Measurements from ENCODE around the gene DPP9. TPM values are rescaled to one million over a fixed set of nuclear protein-coding genes. Genes with fewer than 3 reads are reported as not detected.

DPP9 gene
- total and polyA plus RNA-seq, 2 of the 13 experiments (the other 11 are each of a cell fraction or from before 2014, with no cell fraction given), result 8.4 to 25.8 TPM

GRCh38 chr19:4633140-4633967 lies 90.3 kb downstream of the DPP9 start (continued):
- TF ChIP-seq PBX2 (CRISPR knock-in tag; IDR thresholded peaks at IDR 0.05), result no peak
- no peak for TF ChIP-seq ZNF839 (CRISPR knock-in tag; IDR thresholded peaks at IDR 0.05; ENCODE audit: borderline replicate concordance)
- no peak for TF ChIP-seq BRF2 (CRISPR knock-in tag; IDR thresholded peaks at IDR 0.05)
- no peak for TF ChIP-seq NR2F1 (CRISPR knock-in tag; IDR thresholded peaks at IDR 0.05)
- no peak for TF ChIP-seq ZSCAN9 (CRISPR knock-in tag; IDR thresholded peaks at IDR 0.05; ENCODE audit: borderline replicate concordance)
- no peak for TF ChIP-seq ZEB1 (IDR thresholded peaks at IDR 0.05; ENCODE audit: insufficient replicate concordance, low read depth)
- no peak for TF ChIP-seq ZNF616 (CRISPR knock-in tag; IDR thresholded peaks at IDR 0.05; ENCODE audit: low read depth)
- no peak for TF ChIP-seq ZNF782 (CRISPR knock-in tag; IDR thresholded peaks at IDR 0.05; ENCODE audit: borderline replicate concordance)
- no peak for TF ChIP-seq ZBTB3 (CRISPR knock-in tag; IDR thresholded peaks at IDR 0.05; ENCODE audit: borderline replicate concordance, low read depth)
- TF ChIP-seq TARDBP (CRISPR knock-in tag; IDR thresholded peaks at IDR 0.05), result no peak
- no peak for TF ChIP-seq PREB (CRISPR knock-in tag; IDR thresholded peaks at IDR 0.05)
- TF ChIP-seq ZNF10 (CRISPR knock-in tag; IDR thresholded peaks at IDR 0.05; ENCODE audit: borderline replicate concordance, low read depth), result no peak
- no peak for TF ChIP-seq ZFAT (CRISPR knock-in tag; conservative IDR thresholded peaks at IDR 0.05)
- TF ChIP-seq DMAP1 (CRISPR knock-in tag; IDR thresholded peaks at IDR 0.05), result no peak
- no peak for TF ChIP-seq ZFP82 (CRISPR knock-in tag; IDR thresholded peaks at IDR 0.05; ENCODE audit: borderline replicate concordance)
- no peak for TF ChIP-seq JDP2 (CRISPR knock-in tag; IDR thresholded peaks at IDR 0.05; ENCODE audit: borderline replicate concordance)
- TF ChIP-seq, protein P1, sequence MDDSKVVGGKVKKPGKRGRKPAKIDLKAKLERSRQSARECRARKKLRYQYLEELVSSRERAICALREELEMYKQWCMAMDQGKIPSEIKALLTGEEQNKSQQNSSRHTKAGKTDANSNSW (CRISPR knock-in tag; IDR thresholded peaks at IDR 0.05; ENCODE audit: borderline replicate concordance), result no peak
- TF ChIP-seq ZNF446 (CRISPR knock-in tag; IDR thresholded peaks at IDR 0.05), result no peak
- no peak for TF ChIP-seq TEAD2 (CRISPR knock-in tag; IDR thresholded peaks at IDR 0.05)
- TF ChIP-seq KLF15 (CRISPR knock-in tag; IDR thresholded peaks at IDR 0.05; ENCODE audit: borderline replicate concordance), result no peak
- no peak for TF ChIP-seq ZBTB4 (CRISPR knock-in tag; IDR thresholded peaks at IDR 0.05; ENCODE audit: borderline replicate concordance)
- TF ChIP-seq MED1 (CRISPR knock-in tag; IDR thresholded peaks at IDR 0.05), result no peak
- TF ChIP-seq NRL (CRISPR knock-in tag; IDR thresholded peaks at IDR 0.05; ENCODE audit: borderline replicate concordance), result no peak
